Stimulated activated CD4-positive, alpha-beta T cell treated with anti-CD3 and anti-CD28 coated beads, TNF-alpha, amount 100 ng/mL, for 4 hours (primary cell): ENCODE results near the gene IDS.
"Not testable (repeated sequence)": the region's sequence is repeated elsewhere in the genome, so short reads cannot be mapped to it uniquely, and the experiment has no call there.

Experiments used
- DNase-seq, 3 experiments: peaks; one replicate each; pipeline ENCODE4 v3.0.0-alpha.2; 2020; ENCODE audit warnings: low read depth in 3 of 3

Gene IDS

GRCh38 chrX:149504915-149505651, at the start of gene IDS:
TSS of gene IDS (minus strand) at chrX:149505306. CDS start at chrX:149505137, 169 bp downstream.
- DNase-seq: peak; percentile 57 to 66 (median 66)

- DNase-seq: not testable (repeated sequence)
Observed at GRCh38 chrX:149551939-149552248, 46.8 kb upstream of the IDS start.

- DNase-seq: not testable (repeated sequence)
Observed at GRCh38 chrX:149551245-149551938, 46.3 kb upstream of the IDS start.

GRCh38 chrX:149550454-149550853, 45.3 kb upstream of the IDS start:
- not testable (repeated sequence) for DNase-seq

- DNase-seq: not testable (repeated sequence)
Observed at GRCh38 chrX:149549701-149550100, 44.6 kb upstream of the IDS start, which contains the start of gene HSFX3. TSS of gene HSFX3 (minus strand) at chrX:149549924. CDS start at chrX:149549852, 72 bp downstream.

- not testable (repeated sequence) for DNase-seq
Observed at GRCh38 chrX:149547782-149548181, 42.7 kb upstream of the IDS start.

GRCh38 chrX:149546962-149547361, 41.9 kb upstream of the IDS start:
- DNase-seq: not testable (repeated sequence)

GRCh38 chrX:149545545-149546543, 40.7 kb upstream of the IDS start:
- DNase-seq: not testable (repeated sequence)

- DNase-seq: no peak
Observed at GRCh38 chrX:149541521-149542047, 36.5 kb upstream of the IDS start.

- DNase-seq: peak; percentile 57 to 81 (median 78)
Observed at GRCh38 chrX:149540621-149541520, 35.8 kb upstream of the IDS start, which contains the start of gene EOLA1. TSS of gene EOLA1 (plus strand) at chrX:149541012. CDS start at chrX:149545631, 4,619 bp downstream.

- DNase-seq: peak; percentile 81 to 86 (median 82)
Observed at GRCh38 chrX:149540131-149540620, 35.1 kb upstream of the IDS start.

- DNase-seq: peak; percentile 53 to 80 (median 72)
Observed at GRCh38 chrX:149539283-149540130, 34.4 kb upstream of the IDS start.

GRCh38 chrX:149537474-149537873, 32.4 kb upstream of the IDS start:
- DNase-seq: not testable (repeated sequence)

- DNase-seq: not testable (repeated sequence)
Observed at GRCh38 chrX:149534926-149535602, 30.0 kb upstream of the IDS start.

- not testable (repeated sequence) for DNase-seq
Observed at GRCh38 chrX:149533999-149534398, 28.9 kb upstream of the IDS start.

GRCh38 chrX:149532868-149533267, 27.8 kb upstream of the IDS start:
- DNase-seq: not testable (repeated sequence)

GRCh38 chrX:149531599-149531998, 26.5 kb upstream of the IDS start:
- no peak for DNase-seq

GRCh38 chrX:149528381-149528780, 23.3 kb upstream of the IDS start:
- no peak for DNase-seq

GRCh38 chrX:149527705-149528104, 22.6 kb upstream of the IDS start:
- no peak for DNase-seq
